ENCODE data around the gene GFRA1. TPM values are rescaled to one million over a fixed set of nuclear protein-coding genes. Genes with fewer than 3 reads are reported as not detected.

Gene GFRA1
- total RNA-seq, 1 experiment from 2014 or later, result 10.5 TPM

- peak; percentile 37 for DNase-seq (ENCODE audit: low read depth)
- in situ Hi-C loops (cut with HindIII; ENCODE audit: low pct_unique_long_range_greater_than_20kb, low sequenced_read_pairs), result no loop called here
These were observed 1.3 kb upstream of the GFRA1 start for GRCh38 chr10:116274064-116274904.

GRCh38 chr10:116271593-116272439 is 1.2 kb downstream of the GFRA1 start:
- peak; percentile 1 for DNase-seq (ENCODE audit: low read depth)
- in situ Hi-C loops (cut with HindIII; ENCODE audit: low pct_unique_long_range_greater_than_20kb, low sequenced_read_pairs), result no loop called here

DNA sequence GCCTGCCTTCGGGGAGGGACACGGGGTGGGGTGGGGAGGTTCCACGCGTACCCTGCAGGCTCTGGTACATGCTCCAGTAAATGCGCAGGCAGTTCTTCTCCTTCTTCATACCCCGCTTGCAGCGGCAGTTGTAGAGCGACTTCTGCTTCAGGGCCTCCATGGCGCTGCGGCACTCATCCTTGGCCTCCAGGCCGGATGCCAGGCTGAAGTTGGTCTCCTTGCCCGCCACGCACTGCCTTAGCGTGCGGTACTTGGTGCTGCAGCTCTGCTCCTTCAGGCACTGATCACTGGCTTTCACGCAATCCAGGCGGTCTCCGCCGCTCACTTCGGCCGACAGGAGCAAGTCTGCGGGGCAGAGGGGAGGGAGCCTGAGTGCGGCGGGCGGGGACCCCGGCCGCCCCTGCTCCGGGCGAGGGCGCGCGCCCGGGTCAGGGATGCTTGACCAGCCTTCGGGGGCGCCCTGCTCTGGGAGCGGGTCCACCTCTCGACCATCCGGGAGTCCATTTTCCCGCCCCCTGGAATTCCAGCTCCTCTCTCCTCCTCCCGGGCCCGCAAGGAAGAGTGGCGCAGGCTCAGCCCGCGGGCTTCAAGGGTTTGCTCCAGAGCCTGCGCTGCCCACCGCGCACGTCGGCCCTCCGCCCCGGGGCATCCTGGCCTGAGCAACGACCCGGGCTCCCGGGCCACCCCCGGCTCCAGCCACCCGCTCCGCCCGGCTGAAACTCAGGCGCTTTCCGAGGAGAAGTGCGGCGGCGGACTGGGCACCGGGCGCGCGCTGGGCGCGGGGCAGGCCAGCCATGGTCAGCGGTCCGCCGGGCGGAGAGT is 2.0 kb downstream of the GFRA1 start:
- in situ Hi-C loops (cut with HindIII; ENCODE audit: low pct_unique_long_range_greater_than_20kb, low sequenced_read_pairs), result no loop called here

GRCh38 chr10:116270126-116270770 is 2.8 kb downstream of the GFRA1 start:
- DNase-seq (ENCODE audit: low read depth), result no peak
- in situ Hi-C loops (cut with HindIII; ENCODE audit: low pct_unique_long_range_greater_than_20kb, low sequenced_read_pairs), result no loop called here

More for the DNA sequence above, 2.0 kb downstream of the GFRA1 start:
- no peak for DNase-seq (ENCODE audit: low read depth)

DNA sequence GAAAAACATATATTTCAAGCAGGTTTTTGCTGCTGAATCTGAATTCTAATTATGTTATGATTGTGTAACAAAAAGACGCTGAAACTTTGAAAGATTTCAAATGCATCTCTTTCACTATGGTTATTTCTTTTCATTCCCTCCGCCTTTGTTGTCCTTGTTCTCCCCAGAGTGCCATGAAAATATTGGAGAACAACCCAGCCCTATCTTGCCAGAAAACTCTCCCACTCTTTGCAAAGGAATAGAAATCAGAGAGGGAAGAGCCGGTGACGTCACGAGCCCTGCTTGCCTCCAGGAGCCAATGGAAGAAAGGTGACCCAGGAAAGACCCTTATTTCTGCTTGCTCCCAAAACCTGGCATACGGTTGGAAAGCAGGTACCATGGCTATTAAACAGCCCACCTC is 3.4 kb downstream of the GFRA1 start:
- DNase-seq (ENCODE audit: low read depth), result no peak
- in situ Hi-C loops (cut with HindIII; ENCODE audit: low pct_unique_long_range_greater_than_20kb, low sequenced_read_pairs), result no loop called here

DNA sequence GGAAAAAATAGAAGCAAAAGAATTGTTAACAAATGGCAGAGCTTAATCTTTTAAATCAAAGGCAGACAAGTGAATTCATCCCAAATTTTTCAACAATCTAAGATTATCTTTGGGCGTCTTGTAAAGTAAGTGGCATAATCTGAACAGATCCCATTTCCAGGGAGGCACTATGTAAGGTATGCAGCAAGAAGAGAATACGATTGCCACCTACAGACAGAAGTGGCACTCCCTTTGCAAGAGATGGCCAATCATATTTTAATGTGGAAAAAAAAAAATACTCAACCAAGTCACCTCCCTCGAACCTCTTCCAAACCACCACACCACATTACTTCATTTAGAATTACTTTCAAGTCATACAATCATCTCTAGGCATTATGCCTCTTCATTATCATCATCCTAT is 4.0 kb downstream of the GFRA1 start:
- in situ Hi-C loops (cut with HindIII; ENCODE audit: low pct_unique_long_range_greater_than_20kb, low sequenced_read_pairs), result no loop called here
- DNase-seq (ENCODE audit: low read depth), result peak; percentile 14

DNA sequence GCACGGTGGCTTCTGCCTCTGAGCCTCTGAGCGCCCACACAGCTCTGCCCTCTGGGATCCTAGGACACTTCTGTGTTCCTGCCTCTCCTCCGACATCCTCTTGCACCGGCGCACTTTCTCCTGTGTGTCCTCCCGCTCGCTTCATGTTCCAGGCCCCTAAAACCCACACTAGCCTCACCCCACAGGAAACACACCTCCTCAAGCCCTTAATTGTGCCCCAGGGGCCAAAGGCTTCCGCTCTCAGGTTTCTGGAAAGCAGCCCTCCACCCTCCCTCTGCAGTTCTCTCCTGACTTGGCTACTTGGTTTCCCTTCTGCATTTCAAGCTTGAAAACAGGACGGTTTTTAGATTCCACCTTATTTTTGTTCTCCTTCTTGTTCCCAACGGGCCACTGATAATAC is 7.3 kb downstream of the GFRA1 start:
- in situ Hi-C loops (cut with HindIII; ENCODE audit: low pct_unique_long_range_greater_than_20kb, low sequenced_read_pairs), result no loop called here
- DNase-seq (ENCODE audit: low read depth), result no peak

- no peak for DNase-seq (ENCODE audit: low read depth)
- in situ Hi-C loops (cut with HindIII; ENCODE audit: low pct_unique_long_range_greater_than_20kb, low sequenced_read_pairs), result no loop called here
These were observed 8.9 kb downstream of the GFRA1 start for GRCh38 chr10:116263870-116264655.

DNA sequence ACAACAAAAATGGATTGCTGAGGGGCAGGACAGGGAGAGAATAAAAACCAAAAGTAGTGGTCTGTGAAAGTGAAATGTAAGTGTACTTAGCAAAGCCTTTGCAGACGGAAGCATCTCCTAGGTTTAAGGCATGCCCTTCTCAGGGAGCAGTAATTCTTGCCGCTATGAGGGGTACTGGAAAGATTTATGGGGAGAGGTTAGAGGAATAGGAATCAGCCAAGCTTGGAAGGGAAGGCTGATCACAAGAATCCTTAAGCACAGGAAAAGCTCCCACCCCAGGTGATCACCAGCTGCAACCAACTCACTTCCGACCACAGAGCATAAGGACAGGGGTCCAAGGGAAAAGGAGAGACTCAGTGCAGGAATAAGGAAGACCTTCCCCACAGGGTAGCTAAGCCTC is 10.3 kb downstream of the GFRA1 start:
- no peak for DNase-seq (ENCODE audit: low read depth)
- in situ Hi-C loops (cut with HindIII; ENCODE audit: low pct_unique_long_range_greater_than_20kb, low sequenced_read_pairs), result no loop called here

GRCh38 chr10:116260599-116260998 is 12.4 kb downstream of the GFRA1 start:
- in situ Hi-C loops (cut with HindIII; ENCODE audit: low pct_unique_long_range_greater_than_20kb, low sequenced_read_pairs), result no loop called here
- DNase-seq (ENCODE audit: low read depth), result no peak

- in situ Hi-C loops (cut with HindIII; ENCODE audit: low pct_unique_long_range_greater_than_20kb, low sequenced_read_pairs), result no loop called here
- DNase-seq (ENCODE audit: low read depth), result no peak
These were observed 13.4 kb downstream of the GFRA1 start for GRCh38 chr10:116259638-116260037.

DNA sequence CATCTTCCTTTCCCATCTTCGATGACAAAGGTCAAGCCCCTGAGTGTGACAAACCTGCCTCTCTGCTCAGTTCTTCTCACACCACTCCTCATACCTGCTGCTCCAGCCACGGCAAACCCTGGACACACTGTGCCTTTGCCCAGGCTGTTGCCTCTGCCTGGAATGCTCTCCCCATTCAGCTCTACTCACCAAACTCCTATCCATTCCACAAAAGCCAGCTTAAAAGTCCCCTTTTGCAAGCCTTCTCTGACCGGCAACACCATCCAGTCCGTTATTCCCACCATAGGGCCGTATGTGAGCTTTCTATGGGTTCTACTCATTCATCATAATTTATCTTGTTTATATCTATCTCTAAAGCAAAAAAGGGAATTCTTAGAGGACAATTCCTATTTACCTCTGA is 15.2 kb downstream of the GFRA1 start:
- DNase-seq (ENCODE audit: low read depth), result no peak
- in situ Hi-C loops (cut with HindIII; ENCODE audit: low pct_unique_long_range_greater_than_20kb, low sequenced_read_pairs), result no loop called here

GRCh38 chr10:116256752-116257259 is 16.2 kb downstream of the GFRA1 start:
- in situ Hi-C loops (cut with HindIII; ENCODE audit: low pct_unique_long_range_greater_than_20kb, low sequenced_read_pairs), result no loop called here
- no peak for DNase-seq (ENCODE audit: low read depth)

DNA sequence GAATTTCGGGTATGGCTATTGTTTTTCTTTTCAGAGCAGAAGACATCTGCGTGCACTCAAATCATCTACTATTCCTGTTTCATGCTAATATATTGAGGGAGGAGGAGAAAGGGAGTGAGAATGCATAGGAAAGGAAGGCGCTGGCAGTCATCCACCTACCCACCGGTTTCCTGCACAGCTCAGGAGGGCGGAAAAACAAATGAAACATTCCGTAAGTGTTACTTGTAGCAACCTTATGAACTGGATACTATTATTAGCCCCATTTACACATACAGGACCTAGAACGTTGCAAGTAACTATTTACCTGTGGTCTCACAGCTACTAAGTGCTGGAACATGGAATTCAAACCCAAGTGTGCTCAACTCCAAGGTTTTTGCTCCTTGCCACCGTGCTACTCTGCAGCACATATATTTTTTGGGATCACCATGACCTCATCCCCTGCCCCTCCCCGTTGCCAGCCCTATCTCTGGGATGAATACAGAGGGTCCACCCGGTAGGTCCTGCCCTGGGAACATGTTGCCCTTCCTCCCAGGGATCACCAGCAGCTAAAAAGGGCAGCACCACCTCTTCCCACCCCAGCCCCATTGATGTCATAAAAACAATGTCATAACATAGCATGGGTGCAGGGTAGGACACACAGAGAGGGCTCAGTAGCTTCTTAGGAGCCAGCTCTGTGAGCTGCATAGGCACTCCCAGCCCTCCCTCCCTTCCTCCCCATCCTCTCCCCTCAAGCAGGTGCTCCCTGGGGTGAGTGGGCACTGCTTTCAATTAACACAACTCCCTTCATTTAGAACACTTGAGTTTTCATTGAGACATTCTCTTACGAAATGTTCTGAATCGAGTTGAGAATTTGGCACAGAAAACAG is 16.9 kb downstream of the GFRA1 start:
- no peak for DNase-seq (ENCODE audit: low read depth)
- in situ Hi-C loops (cut with HindIII; ENCODE audit: low pct_unique_long_range_greater_than_20kb, low sequenced_read_pairs), result no loop called here

DNA sequence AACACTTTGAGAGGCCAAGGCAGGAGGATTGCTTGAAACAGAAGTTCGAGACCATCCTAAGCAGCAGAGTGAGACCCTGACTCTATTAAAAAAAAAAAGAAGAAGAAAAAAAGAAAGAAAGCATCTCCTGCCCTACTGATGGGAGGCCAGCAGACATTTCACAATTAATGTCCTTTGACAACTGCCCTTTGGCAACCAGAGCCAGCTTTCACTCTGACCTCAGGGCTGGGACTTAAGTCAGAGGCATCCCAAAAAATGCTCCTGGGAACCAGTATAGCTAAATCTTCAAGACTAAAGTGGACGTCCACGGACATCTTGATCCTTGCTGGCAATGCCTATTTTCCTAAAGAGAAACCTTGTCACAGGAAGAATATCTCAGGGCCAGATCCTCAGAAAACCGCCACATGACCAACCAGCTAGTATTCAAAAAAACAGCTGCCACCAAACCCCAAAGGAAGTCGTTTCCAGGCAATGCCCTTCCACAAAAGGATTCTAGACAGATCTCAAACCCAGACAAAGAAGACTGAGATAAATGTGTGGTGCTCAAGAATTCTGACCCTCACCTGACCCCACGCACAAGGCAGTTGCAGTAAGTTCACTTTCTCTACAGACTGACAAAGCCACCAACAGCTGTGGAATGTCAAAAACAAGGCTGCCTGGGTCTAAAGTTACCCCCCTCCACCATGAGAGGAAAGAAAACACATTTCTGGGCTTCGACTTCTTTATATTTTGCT is 18.4 kb downstream of the GFRA1 start:
- DNase-seq (ENCODE audit: low read depth), result no peak
- in situ Hi-C loops (cut with HindIII; ENCODE audit: low pct_unique_long_range_greater_than_20kb, low sequenced_read_pairs), result no loop called here

GRCh38 chr10:116253716-116254115 is 19.3 kb downstream of the GFRA1 start:
- no peak for DNase-seq (ENCODE audit: low read depth)
- in situ Hi-C loops (cut with HindIII; ENCODE audit: low pct_unique_long_range_greater_than_20kb, low sequenced_read_pairs), result no loop called here

All from Caki2 (cell line).